ENCODE data around the gene MACROD2.

GRCh38 chr20:13953227-13953626, 42.1 kb upstream of the MACROD2 start:
- no peak for TF ChIP-seq CTCF (IDR thresholded peaks at IDR 0.05)
- TF ChIP-seq POLR2A (IDR thresholded peaks at IDR 0.05), result no peak
- TF ChIP-seq EP300 (IDR thresholded peaks at IDR 0.05), result no peak

Measured in tibial nerve (tissue), 4 donors.